Activated T-helper 9 cell treated with anti-CD3 and anti-CD28 coated beads, Interleukin-2, amount 50 U/mL, for 16 hours (primary cell): ENCODE data around the gene LTBP1.

ENCODE experiments used
- DNase-seq: peaks from one replicate; pipeline ENCODE4 v3.0.0-alpha.2; 2020; ENCODE audit warnings: low read depth

LTBP1 gene

DNA sequence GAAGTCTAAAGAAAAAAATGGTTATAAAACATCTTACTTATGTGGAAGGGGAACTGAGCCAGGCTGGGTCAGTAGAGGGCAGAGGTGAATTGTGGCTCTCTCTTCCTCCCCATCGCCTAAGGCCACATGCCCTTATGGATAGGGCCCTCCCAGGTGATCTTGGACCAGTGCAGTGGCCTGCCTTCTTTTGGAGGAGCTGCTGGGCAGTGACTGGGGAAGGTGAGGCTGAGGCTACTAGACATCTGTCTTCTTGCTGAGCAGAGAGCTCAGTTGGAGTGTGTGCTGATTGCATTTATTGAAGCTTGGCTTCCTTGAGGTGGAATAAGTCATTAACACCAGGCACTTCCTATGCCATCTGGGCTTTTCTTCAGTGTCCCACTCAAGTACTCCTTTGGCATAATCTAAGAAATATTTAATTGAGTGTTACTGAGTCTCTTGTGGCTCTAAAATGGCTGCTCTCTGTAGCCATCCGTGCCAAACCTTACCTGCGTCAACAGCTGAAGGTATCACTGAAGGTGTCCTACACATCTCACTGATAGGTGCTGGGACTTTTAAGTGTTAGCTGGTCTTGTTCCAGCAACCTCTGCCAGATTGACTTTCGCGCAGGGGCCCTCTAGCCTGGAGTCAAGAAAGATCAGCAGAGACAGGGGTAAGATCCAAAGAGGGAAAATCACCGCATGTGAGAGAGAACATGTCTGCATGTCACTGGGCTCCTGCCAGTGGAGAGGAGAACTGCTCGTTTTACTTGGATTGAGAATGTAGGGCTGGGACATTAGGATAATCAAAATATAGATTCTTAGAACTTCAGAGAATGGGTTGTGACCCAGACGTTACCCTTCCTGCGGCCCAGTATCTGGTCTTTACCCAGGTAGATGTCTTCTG is 256.1 kb downstream of the LTBP1 start:
- no peak for DNase-seq

DNA sequence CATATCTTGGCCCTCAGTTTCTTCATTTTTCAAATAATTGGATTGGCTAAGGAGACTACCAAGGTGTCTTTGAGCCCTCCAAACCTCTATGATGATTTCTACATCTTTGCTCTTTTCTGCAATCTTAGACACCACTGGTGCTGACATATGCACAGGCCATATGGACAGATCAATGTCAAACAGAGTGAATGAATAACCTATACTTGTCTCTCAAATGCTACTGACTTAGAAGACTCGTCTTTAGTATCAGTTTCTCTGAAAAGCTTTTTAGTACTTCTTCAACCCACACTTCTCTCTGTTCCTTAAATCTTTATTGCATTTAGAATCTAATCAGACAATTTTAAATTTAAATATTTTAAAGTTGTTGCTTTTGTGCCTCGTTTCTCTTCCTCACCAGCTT is 258.2 kb downstream of the LTBP1 start:
- DNase-seq, result no peak

DNA sequence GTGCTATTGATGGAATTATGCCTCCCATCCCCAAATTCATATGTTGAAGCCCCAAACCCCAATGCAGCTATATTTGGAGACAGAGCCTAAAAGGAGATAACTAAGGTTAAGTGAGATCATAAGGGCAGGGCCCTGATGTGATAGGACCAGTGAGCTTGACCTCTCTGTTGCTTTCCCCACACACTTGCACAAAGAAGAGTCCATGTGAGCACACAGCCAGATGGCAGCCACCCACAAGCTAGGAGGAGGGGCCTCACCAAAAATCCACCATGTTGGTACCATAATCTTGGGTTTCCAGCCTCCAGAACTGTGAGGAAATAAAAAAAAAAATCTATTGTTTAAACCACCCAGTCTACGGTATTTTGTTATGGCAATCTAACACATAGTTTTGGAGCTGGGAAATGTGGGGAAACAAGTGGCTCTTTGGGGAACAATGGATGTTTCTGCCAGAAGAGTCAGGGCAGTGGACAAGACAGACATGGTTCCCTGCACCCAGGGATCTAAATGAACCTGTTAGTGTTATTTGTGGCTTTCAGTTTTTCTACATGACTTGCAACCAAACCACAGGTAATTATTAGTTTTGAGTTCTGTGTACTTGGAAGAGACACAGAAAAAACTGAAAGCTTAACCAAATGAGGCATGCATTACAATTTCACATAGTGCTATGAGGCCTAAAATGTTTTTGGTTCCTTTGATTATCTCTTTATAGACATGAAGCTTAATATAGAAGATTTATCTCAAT is 259.1 kb downstream of the LTBP1 start:
- DNase-seq, result no peak

- no peak for DNase-seq
These were observed 260.5 kb downstream of the LTBP1 start for GRCh38 chr2:33207151-33207740.

DNA sequence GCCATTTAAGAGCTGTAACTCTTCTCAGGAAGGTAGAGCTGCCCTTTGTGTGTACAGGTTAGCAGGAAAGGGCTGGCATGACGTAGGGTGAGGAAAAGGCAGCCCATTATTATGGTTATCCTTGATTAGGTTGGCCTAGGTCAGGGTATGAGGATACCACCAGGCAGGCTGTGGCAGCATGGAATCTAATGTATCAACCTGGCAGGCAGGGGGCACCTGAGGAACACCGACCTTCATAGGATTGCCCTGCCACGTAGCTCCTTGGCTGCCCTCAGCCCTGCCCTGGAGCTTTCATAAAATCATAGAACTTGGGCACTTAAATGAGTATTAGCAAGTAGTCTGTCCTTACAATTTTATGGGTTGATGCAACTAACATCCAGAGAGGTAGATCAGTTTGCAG is 261.6 kb downstream of the LTBP1 start:
- DNase-seq, result no peak

GRCh38 chr2:33209976-33210375 is 263.2 kb downstream of the LTBP1 start:
- no peak for DNase-seq

GRCh38 chr2:33210626-33211025 is 263.9 kb downstream of the LTBP1 start:
- DNase-seq, result no peak

GRCh38 chr2:33212151-33212550 is 265.4 kb downstream of the LTBP1 start:
- no peak for DNase-seq

GRCh38 chr2:33213244-33213643 is 266.5 kb downstream of the LTBP1 start:
- no peak for DNase-seq

- no peak for DNase-seq
These were observed 266.9 kb downstream of the LTBP1 start for GRCh38 chr2:33213648-33214047.

DNA sequence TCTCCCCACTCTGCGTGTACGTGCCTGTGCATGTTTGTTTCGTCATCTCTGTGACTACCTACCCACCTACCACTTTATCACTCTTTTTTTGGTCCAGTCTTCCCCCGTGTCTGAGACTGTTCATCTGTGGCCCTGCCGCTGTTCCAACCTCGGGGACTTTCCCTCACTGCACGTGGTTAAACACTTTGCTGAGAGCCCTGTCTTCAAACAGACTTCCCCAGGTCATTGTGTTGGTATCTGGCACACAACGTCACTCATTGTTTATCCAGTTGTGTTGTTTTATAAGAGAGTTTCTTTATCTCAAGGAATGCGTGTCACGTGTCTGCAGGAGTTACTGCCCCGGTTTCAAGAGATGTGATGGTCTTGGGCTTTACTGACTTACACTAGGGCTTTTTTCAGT is 267.7 kb downstream of the LTBP1 start:
- DNase-seq, result no peak

DNA sequence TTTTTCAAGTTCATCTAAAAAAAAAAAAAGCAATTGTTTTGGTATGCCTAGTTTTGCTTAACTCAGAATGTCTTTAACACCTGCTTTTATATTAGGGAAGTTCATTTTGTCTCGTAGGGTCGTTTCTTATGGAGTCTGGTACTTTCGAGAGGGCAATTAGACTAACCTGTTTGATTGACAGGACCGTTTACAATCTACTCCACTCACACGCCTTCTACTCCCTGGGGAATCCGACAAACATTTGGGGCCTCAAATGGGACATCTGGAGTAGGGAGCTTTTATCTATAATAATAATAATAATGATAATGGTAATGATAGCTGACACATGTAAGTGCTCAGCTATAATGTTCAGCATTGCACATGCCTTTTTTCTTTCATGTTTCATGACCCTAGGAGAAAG is 268.1 kb downstream of the LTBP1 start:
- DNase-seq, result no peak

- DNase-seq, result no peak
These were observed 268.5 kb downstream of the LTBP1 start for GRCh38 chr2:33215299-33215698.

- no peak for DNase-seq
These were observed 269.2 kb downstream of the LTBP1 start for GRCh38 chr2:33215983-33216382.

- DNase-seq, result no peak
These were observed 269.9 kb downstream of the LTBP1 start for GRCh38 chr2:33216508-33217182.

- DNase-seq, result no peak
These were observed 270.7 kb downstream of the LTBP1 start for GRCh38 chr2:33217406-33217805.

DNA sequence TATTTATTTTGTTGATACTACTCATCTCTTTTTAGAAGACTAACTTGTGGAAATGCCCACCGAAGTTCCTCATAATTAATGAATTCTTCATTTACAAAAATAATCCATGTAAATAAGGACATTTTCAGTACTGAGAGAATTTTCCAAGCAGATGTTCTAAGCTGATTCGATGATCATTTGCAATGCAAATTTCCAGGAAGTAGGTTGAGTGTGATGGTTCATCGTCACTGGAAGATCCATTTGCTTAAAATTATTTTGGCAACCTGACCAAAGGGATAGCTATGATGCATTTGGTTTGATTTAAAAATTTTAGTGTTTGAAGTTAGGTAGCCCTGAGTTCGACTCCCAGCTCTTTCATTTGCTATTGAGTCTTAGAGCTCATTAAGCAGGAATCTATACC is 272.4 kb downstream of the LTBP1 start:
- DNase-seq, result no peak

DNA sequence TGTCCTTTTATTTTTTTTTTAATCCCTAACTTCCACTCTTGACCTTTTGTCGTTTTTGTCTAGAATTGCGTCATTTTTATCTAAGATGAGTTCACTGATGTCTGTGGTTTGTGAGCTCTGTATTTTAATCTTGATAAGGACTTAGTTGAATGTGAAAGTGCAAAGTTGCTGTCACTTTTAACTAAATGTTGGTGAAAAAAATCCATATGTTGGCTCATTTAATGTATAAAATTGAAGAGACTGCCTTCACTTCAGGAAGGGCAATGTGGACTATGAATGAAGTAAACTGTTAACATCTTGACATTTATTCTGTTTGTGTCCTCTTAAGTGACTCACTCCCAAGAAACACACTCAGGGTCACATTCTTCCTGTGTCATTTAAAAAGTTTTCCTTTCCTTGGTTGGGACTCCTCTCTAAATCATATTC is 273.1 kb downstream of the LTBP1 start:
- DNase-seq, result no peak

DNA sequence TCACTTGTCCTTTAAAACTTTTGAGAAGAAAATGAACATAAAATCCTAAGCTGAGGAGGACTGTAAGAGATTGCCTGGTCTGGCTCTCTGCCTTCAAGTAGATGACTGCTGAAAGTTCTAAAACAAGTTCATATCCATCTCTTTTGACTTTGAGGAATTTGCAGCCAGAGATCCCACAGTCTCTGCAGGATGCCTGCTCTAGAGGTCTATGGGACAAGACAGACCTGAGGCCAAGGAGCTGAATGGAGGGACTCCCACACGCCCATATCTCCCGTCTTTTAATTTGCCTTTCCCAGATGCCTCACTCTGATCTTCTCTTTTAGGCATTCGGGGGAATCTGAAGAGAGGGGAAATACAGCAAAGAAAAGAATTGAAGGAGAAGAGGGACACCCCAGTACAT is 273.8 kb downstream of the LTBP1 start:
- DNase-seq, result no peak

- DNase-seq, result no peak
These were observed 274.5 kb downstream of the LTBP1 start for GRCh38 chr2:33221046-33221784.

DNA sequence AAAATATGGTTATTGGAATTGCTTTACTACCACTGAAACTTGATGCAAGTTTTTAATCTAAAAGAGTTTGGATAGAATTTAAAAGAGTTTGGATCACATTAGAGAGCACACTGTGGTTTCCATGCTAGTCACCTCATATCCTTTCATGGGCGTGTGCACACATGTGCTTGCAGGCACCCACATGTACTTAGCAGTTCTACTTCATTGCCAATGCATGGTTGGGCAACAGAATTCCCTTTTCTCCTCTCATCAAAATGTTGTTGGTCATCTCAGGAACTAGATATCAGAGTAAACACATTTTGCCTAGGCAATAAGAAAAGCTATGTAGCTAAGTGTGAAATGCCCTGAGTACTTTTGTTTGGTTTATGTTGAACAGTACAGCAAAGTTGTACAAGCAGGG is 275.6 kb downstream of the LTBP1 start:
- no peak for DNase-seq

- no peak for DNase-seq
These were observed 277.1 kb downstream of the LTBP1 start for GRCh38 chr2:33223856-33224255.
